HL-60 (cell line): ENCODE results near the gene ZFAND2B.

ENCODE experiments used
- DNase-seq, 2 experiments: peaks; one replicate each; pipeline ENCODE4 v3.0.0-alpha.2; 2010 to 2020; ENCODE audit warnings: low read depth in 1 of 2, low spot score in 1 of 2
- H3K27ac ChIP-seq: fragments of 250-450 bp; sonication (Bioruptor Pico); replicated peaks from 2 replicates; pipeline ENCODE4 v1.5.1; 2020; ENCODE audit warnings: mild to moderate bottlenecking, moderate library complexity
- H3K27me3 ChIP-seq: fragments of 250-450 bp; sonication (Bioruptor Pico); 2 replicates; pipeline ENCODE4 v1.5.1; 2021; ENCODE audit warnings: mild to moderate bottlenecking, moderate library complexity; ENCODE audit not compliant: insufficient read depth, poor library complexity, severe bottlenecking
- H3K4me3 ChIP-seq: replicated peaks from 2 replicates; pipeline ENCODE4 v1.5.1; 2011; ENCODE audit warnings: mild to moderate bottlenecking, control low read depth, low read length; ENCODE audit not compliant: insufficient read depth
- GABPA ChIP-seq: IDR thresholded peaks from 2 replicates; pipeline ENCODE4 v1.6.1; 2012; ENCODE audit warnings: low read depth
- POLR2AphosphoS5 ChIP-seq: IDR thresholded peaks from 2 replicates; pipeline ENCODE4 v1.6.1; 2012; ENCODE audit warnings: low read depth
- SPI1 ChIP-seq: IDR thresholded peaks from 2 replicates; pipeline ENCODE4 v1.6.1; 2012; ENCODE audit warnings: low read depth, mild to moderate bottlenecking, borderline replicate concordance
- TF ChIP-seq, protein P1 (sequence below): IDR thresholded peaks from 2 replicates; pipeline ENCODE4 v1.6.1; 2012; ENCODE audit warnings: low read depth; ENCODE audit not compliant: insufficient replicate concordance
- TF ChIP-seq, protein P2 (sequence below): IDR thresholded peaks from one replicate; pipeline ENCODE4 v1.5.1; 2011; ENCODE audit warnings: low read length, control low read depth, inconsistent platforms; ENCODE audit not compliant: insufficient read depth

ZFAND2B gene

DNA sequence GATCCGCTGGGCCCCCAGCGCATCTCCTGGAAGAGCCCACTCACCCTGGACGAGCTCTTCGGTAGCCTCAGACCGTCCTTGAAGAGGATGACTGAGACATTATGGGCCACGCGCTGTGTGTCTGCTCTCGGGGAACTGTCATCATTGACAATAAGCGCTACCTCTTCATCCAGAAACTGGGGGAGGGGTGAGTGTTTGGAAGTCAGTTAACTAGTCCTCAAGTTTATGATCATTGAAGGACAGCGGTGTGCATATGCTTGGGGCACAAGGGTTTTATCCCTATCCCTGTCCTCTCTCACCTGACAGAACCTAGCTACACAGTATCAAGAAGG lies 39.3 kb downstream of the ZFAND2B start:
- no peak for TF ChIP-seq SPI1
- TF ChIP-seq POLR2AphosphoS5, result no peak
- TF ChIP-seq, protein P1, sequence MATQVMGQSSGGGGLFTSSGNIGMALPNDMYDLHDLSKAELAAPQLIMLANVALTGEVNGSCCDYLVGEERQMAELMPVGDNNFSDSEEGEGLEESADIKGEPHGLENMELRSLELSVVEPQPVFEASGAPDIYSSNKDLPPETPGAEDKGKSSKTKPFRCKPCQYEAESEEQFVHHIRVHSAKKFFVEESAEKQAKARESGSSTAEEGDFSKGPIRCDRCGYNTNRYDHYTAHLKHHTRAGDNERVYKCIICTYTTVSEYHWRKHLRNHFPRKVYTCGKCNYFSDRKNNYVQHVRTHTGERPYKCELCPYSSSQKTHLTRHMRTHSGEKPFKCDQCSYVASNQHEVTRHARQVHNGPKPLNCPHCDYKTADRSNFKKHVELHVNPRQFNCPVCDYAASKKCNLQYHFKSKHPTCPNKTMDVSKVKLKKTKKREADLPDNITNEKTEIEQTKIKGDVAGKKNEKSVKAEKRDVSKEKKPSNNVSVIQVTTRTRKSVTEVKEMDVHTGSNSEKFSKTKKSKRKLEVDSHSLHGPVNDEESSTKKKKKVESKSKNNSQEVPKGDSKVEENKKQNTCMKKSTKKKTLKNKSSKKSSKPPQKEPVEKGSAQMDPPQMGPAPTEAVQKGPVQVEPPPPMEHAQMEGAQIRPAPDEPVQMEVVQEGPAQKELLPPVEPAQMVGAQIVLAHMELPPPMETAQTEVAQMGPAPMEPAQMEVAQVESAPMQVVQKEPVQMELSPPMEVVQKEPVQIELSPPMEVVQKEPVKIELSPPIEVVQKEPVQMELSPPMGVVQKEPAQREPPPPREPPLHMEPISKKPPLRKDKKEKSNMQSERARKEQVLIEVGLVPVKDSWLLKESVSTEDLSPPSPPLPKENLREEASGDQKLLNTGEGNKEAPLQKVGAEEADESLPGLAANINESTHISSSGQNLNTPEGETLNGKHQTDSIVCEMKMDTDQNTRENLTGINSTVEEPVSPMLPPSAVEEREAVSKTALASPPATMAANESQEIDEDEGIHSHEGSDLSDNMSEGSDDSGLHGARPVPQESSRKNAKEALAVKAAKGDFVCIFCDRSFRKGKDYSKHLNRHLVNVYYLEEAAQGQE, result no peak
- TF ChIP-seq, protein P2, sequence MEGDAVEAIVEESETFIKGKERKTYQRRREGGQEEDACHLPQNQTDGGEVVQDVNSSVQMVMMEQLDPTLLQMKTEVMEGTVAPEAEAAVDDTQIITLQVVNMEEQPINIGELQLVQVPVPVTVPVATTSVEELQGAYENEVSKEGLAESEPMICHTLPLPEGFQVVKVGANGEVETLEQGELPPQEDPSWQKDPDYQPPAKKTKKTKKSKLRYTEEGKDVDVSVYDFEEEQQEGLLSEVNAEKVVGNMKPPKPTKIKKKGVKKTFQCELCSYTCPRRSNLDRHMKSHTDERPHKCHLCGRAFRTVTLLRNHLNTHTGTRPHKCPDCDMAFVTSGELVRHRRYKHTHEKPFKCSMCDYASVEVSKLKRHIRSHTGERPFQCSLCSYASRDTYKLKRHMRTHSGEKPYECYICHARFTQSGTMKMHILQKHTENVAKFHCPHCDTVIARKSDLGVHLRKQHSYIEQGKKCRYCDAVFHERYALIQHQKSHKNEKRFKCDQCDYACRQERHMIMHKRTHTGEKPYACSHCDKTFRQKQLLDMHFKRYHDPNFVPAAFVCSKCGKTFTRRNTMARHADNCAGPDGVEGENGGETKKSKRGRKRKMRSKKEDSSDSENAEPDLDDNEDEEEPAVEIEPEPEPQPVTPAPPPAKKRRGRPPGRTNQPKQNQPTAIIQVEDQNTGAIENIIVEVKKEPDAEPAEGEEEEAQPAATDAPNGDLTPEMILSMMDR, result no peak
- TF ChIP-seq GABPA, result no peak
- H3K27ac ChIP-seq, result peak overlapping the region; percentile 85
- DNase-seq, result no peak
- H3K27me3 ChIP-seq, result no peaks in the 10 kb centered on the region
- peak overlapping the region; percentile 87 for H3K4me3 ChIP-seq

DNA sequence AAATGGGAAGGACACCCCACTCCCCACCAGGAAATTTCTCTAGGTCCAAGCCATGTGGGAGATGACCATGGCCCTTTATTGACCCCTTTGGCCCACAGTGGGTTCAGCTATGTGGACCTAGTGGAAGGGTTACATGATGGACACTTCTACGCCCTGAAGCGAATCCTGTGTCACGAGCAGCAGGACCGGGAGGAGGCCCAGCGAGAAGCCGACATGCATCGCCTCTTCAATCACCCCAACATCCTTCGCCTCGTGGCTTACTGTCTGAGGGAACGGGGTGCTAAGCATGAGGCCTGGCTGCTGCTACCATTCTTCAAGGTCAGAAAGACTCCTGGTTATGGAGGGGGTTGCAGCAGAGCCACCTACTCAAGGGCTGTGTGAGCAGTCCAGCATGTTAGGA lies 40.0 kb downstream of the ZFAND2B start:
- Histone ChIP-seq H3K4me3 (no peak overlapping the region), H3K27ac (no peak overlapping the region), H3K27me3 (no peaks in the 10 kb centered on the region)
- TF ChIP-seq, protein P1, result no peak
- TF ChIP-seq SPI1 (no peak), GABPA (no peak), POLR2AphosphoS5 (no peak)
- TF ChIP-seq, protein P2, result no peak
- no peak for DNase-seq

DNA sequence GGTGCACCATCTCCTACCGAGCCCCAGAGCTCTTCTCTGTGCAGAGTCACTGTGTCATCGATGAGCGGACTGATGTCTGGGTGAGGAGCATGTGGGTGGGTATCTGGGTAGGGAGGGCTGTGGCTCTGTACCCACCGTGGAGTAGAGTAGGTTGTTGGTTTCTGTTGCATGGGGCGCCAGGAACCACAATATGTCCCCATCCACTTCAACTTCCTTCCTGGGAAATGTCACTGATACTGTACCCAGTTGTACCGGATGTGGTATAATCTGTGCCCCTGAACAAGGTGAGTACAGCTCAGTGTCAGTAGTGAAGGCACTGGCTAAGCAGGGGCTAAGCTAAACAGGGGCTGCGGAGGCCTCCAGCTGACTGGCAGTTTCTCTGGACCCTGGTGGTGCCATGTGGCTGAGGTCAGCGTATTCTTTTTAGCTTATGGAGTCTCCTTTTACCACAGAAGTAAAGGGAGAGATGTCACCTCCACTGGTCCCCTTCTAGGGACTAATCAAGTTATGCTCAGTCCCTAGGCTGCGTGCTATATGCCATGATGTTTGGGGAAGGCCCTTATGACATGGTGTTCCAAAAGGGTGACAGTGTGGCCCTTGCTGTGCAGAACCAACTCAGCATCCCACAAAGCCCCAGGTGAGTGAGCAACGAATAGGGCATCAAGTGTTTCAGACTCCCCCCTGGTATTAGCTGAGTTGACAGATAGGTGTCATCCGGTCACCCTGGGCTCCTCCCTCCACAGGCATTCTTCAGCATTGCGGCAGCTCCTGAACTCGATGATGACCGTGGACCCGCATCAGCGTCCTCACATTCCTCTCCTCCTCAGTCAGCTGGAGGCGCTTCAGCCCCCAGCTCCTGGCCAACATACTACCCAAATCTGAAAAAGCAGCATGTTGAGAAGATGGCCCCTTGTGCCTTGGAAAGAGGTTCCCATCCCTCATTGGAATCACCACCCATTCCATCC lies 41.4 kb downstream of the ZFAND2B start:
- Histone ChIP-seq H3K27me3 (no peaks in the 10 kb centered on the region), H3K27ac (peak overlapping the region; percentile 84), H3K4me3 (no peak overlapping the region; the same call in 1 of the 2 replicates)
- DNase-seq, result peak in 1 of 2 experiments; percentile 86
- peak; percentile 88 for TF ChIP-seq POLR2AphosphoS5
- TF ChIP-seq, protein P2, result no peak
- TF ChIP-seq SPI1, result peak; percentile 74; the same call in 1 of the 2 replicates
- peak; percentile 66 for TF ChIP-seq GABPA
